Suppressor macrophage treated with lipopolysaccharide for 1 hour (primary cell): ENCODE results near the gene PRSS36.
A peak's percentile ranks its signal among the peaks of the same experiment; 100 is the strongest.

Source experiments
- DNase-seq, 3 donors: peaks; one replicate each; pipeline ENCODE4 v3.0.0-alpha.2; 2020 to 2022

PRSS36 gene

GRCh38 chr16:31094424-31095120, 55.3 kb downstream of the PRSS36 start, which contains the start of gene VKORC1:
Gene VKORC1, minus strand, starts transcription at chr16:31094797. Its CDS starts 68 bp downstream, at chr16:31094729.
- peak; percentile 97 to 99 (median 99) for DNase-seq

- peak in 1 of 3 donors; percentile 38 for DNase-seq
Measured at GRCh38 chr16:31094088-31094423, 55.8 kb downstream of the PRSS36 start.

DNA sequence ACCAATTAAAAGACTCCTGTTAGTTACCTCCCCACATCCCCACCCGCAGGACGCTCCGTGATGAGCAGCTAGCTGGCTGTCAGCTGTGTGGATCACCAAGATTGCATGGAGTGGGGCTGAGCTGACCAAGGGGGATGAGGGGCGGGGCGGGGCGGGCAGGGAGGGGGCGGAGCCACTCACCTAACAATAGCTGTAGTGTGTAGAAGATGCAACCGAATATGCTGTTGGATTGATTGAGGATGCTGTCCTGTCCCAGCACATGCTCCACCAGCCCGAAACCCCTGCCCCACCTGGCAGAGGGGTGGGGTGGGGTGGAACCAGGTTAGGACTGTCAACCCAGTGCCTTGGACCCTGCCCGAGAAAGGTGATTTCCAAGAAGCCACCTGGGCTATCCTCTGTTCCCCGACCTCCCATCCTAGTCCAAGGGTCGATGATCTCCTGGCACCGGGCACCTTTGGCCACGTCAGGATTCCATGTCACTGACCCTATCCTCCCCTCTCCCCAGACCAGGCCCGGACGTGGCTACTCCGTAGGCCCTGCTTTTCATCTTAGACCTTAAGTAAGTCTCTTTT, 56.6 kb downstream of the PRSS36 start:
- DNase-seq, result peak in 1 of 3 donors; percentile 27

DNA sequence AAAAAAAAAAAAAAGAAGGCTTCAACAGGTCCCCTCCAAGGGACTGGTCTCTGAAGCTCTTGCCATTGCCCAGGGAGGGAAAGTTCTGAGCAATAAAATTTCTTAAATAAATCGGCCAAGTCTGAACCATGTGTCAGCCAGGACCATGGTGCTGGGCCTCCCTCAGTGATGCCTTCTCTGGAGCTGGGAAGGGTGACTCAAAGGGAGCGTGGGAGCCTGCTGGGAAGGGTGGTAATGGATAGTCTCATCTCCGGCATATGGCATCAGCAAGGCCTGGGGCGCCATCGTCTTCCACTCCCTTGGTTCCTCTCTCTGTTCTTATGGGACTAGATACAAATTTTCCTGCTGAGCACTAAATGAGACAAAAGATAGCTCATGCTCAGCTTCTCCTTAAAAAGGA, 57.5 kb downstream of the PRSS36 start:
- DNase-seq, result no peak

DNA sequence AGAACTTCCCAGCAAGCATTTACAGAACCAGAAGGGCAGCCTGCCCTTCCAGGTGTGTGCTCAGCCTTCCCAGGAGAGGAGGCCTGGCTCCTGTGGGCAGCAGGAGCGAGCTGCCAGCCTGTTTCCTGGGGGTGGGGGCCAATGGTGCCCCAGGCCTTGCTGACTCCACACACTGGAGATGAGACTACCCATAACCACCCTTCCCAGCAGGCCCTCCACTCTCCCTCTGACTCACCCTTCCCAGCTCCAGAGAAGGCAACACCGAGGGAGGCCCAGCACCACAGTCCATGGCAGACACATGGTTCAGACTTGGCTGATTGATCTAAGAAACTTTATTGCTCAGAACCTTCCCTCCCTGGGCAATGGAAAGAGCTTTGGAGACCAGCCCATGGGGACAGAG, 59.3 kb downstream of the PRSS36 start:
- DNase-seq, result no peak

DNA sequence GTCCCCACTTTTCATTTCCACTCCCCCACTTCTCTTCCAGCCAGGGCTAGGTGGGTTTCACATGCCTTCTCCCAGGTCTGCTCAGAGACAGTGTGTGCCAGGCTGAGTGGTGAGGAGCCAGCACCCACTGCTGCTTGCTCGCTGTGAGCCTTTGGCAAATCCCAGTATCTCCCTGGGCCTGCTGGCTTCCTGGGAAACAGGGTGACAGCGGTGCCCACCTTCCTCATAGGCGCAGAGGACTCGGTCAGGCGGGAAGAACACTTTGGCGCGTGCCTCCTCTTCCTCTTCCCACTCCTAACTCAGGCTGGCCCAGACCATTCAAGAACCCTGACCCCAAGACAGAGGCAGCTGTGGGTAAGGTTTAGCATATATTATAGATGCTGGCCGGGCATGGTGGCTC, 60.7 kb downstream of the PRSS36 start:
- no peak for DNase-seq
